ENCODE results near the gene CLIC5. TPM values are rescaled to one million over a fixed set of nuclear protein-coding genes. Genes with fewer than 3 reads are reported as not detected.

Gene CLIC5
- total RNA-seq, 1 experiment from 2014 or later = 0.20 TPM

GRCh38 chr6:45927421-45928320 is 88.0 kb downstream of the CLIC5 start:
- Histone ChIP-seq H3K9ac (ENCODE audit: extremely low read depth, insufficient read length, low read length) (no peak overlapping the region), H4K91ac (ENCODE audit: insufficient read length, low read depth, low read length) (no peak overlapping the region), H3K14ac (ENCODE audit: insufficient read depth, low read length) (no peak overlapping the region), H2BK5ac (ENCODE audit: insufficient read length, low read length) (no peak overlapping the region), H4K8ac (replicated peaks; ENCODE audit: insufficient read length, low read depth, low read length) (no peak overlapping the region), H2BK15ac (ENCODE audit: low read depth, low read length) (no peak overlapping the region), H3K27me3 (ENCODE audit: insufficient read depth, low read length) (no peaks in the 10 kb centered on the region), H3K23ac (ENCODE audit: insufficient read length, low read depth, low read length) (no peak overlapping the region), H3K4ac (ENCODE audit: low read depth, low read length) (no peak overlapping the region), H2BK20ac (ENCODE audit: low read depth, low read length, poor library complexity, severe bottlenecking) (no peak overlapping the region), H2BK120ac (ENCODE audit: low read depth, low read length, poor library complexity, severe bottlenecking) (no peak overlapping the region), H3K79me2 (ENCODE audit: insufficient read depth, low read length) (no peaks in the 10 kb centered on the region), H3K18ac (ENCODE audit: insufficient read length, low read depth, low read length) (no peak overlapping the region), H3K23me2 (ENCODE audit: insufficient read length, low read depth, low read length, poor library complexity, severe bottlenecking) (no peaks in the 10 kb centered on the region), H3K4me2 (ENCODE audit: insufficient read depth, insufficient read length, low read length) (no peak overlapping the region), H3K56ac (ENCODE audit: insufficient read length, low read depth, low read length) (no peak overlapping the region), H3K79me1 (ENCODE audit: insufficient read depth, low read depth, low read length, poor library complexity, severe bottlenecking) (no peaks in the 10 kb centered on the region), H2BK12ac (ENCODE audit: insufficient read length, low read depth, low read length) (no peak overlapping the region), H4K20me1 (ENCODE audit: control insufficient read depth, insufficient read depth, insufficient read length) (no peaks in the 10 kb centered on the region), H3T11ph (ENCODE audit: low read length) (no peak overlapping the region), H4K5ac (ENCODE audit: insufficient read length, low read depth, low read length) (no peak overlapping the region), H3K9me3 (ENCODE audit: control insufficient read depth, low read depth, low read length) (no peaks in the 10 kb centered on the region), H2AK5ac (ENCODE audit: insufficient read length, low read length) (no peak overlapping the region), H3K27ac (ENCODE audit: insufficient read length, low read depth, low read length) (no peak overlapping the region), H3K4me1 (ENCODE audit: insufficient read depth, low read length) (peaks cover 13% of the 10 kb centered on the region; the same call in 1 of the 2 replicates), H2AFZ (ENCODE audit: low read length) (no peak overlapping the region)
- no peak for TF ChIP-seq CTCF (conservative IDR thresholded peaks at IDR 0.05)
- no CpG with 5 or more reads among the region's 9 CpGs for WGBS (ENCODE audit: extremely low coverage, insufficient read length, low lambda C conversion rate)
- Mint-ChIP-seq H3K9me3 (no peaks in the 10 kb centered on the region; a peak in 1 of 5 replicates), H3K27ac (peak overlapping the region in 2 of 3 experiments; percentile 13 to 76; a peak in 3 of 7 replicates), H3K27me3 (ENCODE audit: low read depth) (peaks cover 35% of the 10 kb centered on the region), H3K4me3 (peak overlapping the region in 1 of 2 experiments; percentile 14; a peak in 3 of 5 replicates), H3K36me3 (ENCODE audit: insufficient read depth in 1 of 3, low read depth in 3 of 3) (peaks cover 0 to 1% (median 0%) of the 10 kb centered on the region in 3 experiments; a peak in 1 of 7 replicates), H3K4me1 (peaks cover 39 to 42% of the 10 kb centered on the region in 2 experiments)
- DNase-seq = no peak

All from H9 (cell line).